Activated T-cell treated with anti-CD3 and anti-CD28 coated beads, Interleukin-2, amount 50 U/mL, for 4 hours (primary cell): ENCODE measurements around the gene DOK7. TPM values are rescaled to one million over a fixed set of nuclear protein-coding genes. Genes with fewer than 3 reads are reported as not detected.

ENCODE experiments used
- ATAC-seq, 2 donors: fragments of 200-7000 bp; cut with Tn5 transposase; one replicate each; pipeline ENCODE4 v1.10.0; 2021
- DNase-seq: peaks from one replicate; pipeline ENCODE4 v3.0.0-alpha.2; 2020
- H3K27me3 Mint-ChIP-seq: one replicate; pipeline ENCODE4 v1.8.0; 2021; ENCODE audit warnings: low read depth, mixed read lengths
- H3K36me3 Mint-ChIP-seq: one replicate; pipeline ENCODE4 v1.8.0; 2022; ENCODE audit warnings: mixed read lengths; ENCODE audit not compliant: insufficient read depth
- H3K4me1 Mint-ChIP-seq: one replicate; pipeline ENCODE4 v1.8.0; 2021; ENCODE audit warnings: low read depth, mixed read lengths
- H3K4me3 Mint-ChIP-seq: one replicate; pipeline ENCODE4 v1.8.0; 2021; ENCODE audit warnings: mild to moderate bottlenecking, moderate library complexity, mixed read lengths
- H3K9me3 Mint-ChIP-seq: one replicate; pipeline ENCODE4 v1.8.0; 2021; ENCODE audit warnings: mixed read lengths
- total RNA-seq, 3 donors: library from RNA; stranded (reverse); gene quantifications; one replicate each; pipeline ENCODE4 v1.2.1, GENCODE V29; 2021

Gene DOK7
- total RNA-seq, 3 donors from 2014 or later = not detected

DNA sequence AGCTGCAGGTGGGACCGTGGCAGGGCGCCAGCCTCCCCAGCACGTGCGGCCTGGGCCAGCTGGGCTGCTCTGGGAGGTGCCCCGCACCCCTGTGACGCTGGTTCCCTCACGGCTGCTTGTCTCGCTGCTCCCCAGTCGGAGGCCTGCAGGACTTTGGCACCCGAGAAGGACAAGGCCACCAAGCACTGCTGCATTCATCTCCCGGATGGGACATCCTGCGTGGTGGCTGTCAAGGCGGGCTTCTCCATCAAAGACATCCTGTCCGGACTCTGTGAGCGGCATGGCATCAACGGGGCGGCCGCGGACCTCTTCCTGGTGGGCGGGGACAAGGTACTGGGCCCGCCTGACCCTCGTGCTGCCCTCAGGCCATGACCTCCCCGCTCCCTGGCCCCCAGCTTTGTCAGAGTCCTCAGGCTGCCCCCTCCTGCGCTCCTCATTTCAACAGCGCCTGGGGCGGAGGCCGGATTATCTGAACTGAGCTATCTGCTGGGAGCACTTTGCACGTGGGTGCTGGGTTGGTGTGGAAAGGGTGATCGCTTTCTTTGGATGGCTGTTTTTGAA, 40.8 kb upstream of the DOK7 start:
- Mint-ChIP-seq H3K36me3 (no peaks in the 10 kb centered on the region), H3K9me3 (no peaks in the 10 kb centered on the region), H3K4me1 (no peaks in the 10 kb centered on the region), H3K4me3 (no peak overlapping the region), H3K27me3 (no peaks in the 10 kb centered on the region)
- DNase-seq (no peak), ATAC-seq (no peak)

DNA sequence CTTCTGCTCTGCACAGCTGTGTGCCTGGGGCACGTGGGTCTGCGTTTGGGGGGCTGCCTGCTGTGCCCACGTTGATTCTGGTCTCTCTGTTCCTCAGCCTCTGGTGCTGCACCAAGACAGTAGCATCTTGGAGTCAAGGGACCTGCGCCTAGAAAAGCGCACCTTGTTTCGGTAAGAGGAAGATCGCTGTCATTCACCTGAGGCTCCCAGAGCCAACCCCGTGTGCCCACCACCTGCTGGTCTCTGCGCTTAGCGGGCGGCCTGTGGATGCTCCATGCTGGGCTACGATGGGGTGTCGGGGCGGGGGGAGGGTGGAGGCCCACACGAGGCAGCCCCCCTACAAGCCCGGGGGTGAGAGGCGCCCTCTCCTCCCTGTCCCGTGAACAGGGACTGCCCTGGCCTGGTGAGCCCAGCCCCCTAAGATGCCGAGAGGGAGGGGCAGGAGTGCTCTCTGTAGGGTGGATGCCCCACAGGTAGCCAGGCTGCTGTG, 40.3 kb upstream of the DOK7 start:
- H3K27me3 Mint-ChIP-seq = no peaks in the 10 kb centered on the region

DNA sequence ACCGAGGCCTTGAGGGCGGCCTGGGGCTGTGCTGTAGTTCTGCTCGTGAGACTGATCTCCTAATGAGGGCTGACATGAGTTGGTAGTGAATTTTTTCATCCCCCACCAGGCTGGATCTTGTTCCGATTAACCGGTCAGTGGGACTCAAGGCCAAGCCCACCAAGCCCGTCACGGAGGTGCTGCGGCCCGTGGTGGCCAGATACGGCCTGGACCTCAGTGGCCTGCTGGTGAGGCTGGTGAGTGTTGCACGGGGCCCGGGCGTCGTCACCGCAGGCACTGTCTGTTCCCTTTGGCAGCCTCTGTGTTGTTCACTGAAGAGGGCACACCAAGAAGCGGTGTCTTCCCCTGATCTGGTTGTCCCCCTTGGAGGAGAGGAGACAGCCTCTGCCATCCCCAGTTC, 39.7 kb upstream of the DOK7 start:
- Mint-ChIP-seq H3K27me3 (no peaks in the 10 kb centered on the region), H3K36me3 (no peaks in the 10 kb centered on the region), H3K4me3 (no peak overlapping the region), H3K4me1 (no peaks in the 10 kb centered on the region), H3K9me3 (no peaks in the 10 kb centered on the region)
- DNase-seq (no peak), ATAC-seq (no peak)

More for the DNA sequence above, 40.3 kb upstream of the DOK7 start:
- no peak overlapping the region for H3K4me3 Mint-ChIP-seq
- DNase-seq (no peak), ATAC-seq (no peak)
- no peaks in the 10 kb centered on the region for H3K9me3 Mint-ChIP-seq
- H3K4me1 Mint-ChIP-seq = no peaks in the 10 kb centered on the region
- H3K36me3 Mint-ChIP-seq = no peaks in the 10 kb centered on the region

DNA sequence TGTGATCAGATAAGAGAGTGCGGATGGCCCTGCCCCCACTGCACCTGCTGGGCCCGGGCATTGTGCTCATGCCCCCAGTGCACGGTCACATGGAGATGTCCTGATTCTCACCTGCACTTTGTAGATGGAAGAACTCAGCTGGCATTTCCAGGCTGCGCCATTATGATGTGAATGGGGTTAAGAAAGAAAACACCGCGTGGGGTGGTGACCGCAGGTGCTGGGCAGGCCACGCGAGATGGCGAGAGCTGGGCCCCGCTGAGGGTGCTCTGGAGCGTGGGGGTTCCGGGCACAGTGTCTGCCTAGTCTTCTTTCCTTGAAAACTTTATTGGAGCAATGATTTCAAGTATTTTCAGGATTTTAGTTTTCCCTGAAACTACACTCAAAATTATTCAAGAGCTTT, 39.2 kb upstream of the DOK7 start:
- no peaks in the 10 kb centered on the region for H3K36me3 Mint-ChIP-seq
- no peaks in the 10 kb centered on the region for H3K27me3 Mint-ChIP-seq
- ATAC-seq = no peak
- H3K9me3 Mint-ChIP-seq = no peaks in the 10 kb centered on the region
- no peak for DNase-seq
- H3K4me3 Mint-ChIP-seq = no peak overlapping the region
- H3K4me1 Mint-ChIP-seq = no peaks in the 10 kb centered on the region

DNA sequence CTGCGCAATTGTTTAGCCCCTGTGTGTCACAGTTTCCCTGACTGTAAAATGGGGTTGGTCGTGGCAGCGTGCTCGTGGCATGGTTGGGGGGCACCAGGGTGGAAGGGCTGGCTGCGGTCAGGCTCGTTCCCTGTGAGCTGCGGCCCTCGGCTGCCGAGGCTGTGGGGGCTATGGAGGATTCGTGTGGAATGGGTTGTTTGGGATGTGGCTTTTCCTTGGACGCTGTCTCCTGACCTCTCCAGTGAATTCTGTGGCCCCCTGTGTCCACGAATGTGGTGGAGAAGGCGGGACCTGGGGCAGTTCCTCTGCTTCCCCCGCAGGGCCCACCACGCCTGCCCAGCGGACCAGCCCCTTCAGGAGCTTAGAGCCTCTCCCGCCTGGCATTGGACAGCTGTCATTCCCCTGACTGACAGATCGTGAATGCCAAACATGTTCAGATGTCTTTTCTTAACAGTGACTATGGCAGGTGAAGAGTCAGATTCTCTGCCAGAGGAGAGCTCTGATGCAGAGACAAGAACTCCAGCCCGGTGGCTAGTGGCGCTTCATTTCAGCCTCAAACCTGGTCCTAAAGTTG, 38.5 kb upstream of the DOK7 start:
- no peak for DNase-seq
- Mint-ChIP-seq H3K4me3 (no peak overlapping the region), H3K27me3 (no peaks in the 10 kb centered on the region), H3K4me1 (no peaks in the 10 kb centered on the region), H3K9me3 (no peaks in the 10 kb centered on the region), H3K36me3 (no peaks in the 10 kb centered on the region)
- ATAC-seq = no peak

DNA sequence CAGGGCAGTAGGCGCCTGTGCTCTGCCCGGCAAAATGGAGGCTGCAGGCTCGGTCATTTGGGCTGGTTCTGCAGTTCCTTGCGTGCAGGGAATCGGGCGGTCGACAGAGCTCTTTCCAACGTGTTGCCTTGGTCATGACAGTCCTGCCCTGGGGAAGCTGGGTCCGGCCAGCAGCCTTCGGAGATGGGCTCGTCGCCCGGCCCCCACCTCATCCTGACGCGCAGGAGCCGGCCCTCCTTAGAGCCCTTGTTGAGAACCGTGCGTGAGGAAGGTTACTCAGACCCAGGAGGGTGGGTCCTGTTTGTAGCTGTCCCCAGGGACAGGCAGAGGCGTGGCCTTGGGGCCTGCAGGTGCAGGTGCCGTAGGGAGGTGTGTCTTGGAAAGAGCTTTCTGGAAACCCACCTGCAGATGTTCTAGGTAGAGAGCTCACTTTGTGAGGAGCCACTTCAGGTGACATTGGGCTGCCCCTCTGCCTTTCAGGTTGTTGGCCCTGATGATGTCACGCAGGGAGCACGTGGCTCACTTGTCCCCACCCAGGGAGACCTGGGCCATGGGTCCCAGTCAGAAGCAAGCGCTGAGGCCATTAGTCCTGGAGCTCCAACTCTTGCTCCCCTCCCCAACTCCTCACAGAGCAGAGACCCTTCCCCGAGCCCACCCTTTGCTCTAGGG, 36.5 kb upstream of the DOK7 start:
- Mint-ChIP-seq H3K9me3 (no peaks in the 10 kb centered on the region), H3K36me3 (no peaks in the 10 kb centered on the region), H3K4me3 (no peak overlapping the region), H3K4me1 (no peaks in the 10 kb centered on the region), H3K27me3 (no peaks in the 10 kb centered on the region)
- ATAC-seq (no peak), DNase-seq (no peak)

DNA sequence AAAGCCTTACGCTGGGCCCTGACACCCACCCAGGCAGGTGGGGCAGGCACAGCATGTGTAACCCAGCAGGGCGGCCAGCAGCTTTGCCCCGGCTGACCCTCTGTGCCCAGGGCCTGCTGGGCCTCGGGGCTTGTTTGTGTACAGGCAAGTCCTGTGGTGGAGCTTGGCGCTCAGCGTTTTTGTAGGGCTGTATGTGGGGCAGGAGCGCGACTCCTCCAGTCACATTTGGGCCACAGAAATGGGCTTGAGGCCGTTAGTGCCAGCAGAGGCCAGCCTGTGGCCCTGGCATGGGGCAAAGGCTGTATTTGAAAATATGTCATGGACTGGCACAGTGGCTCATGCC, 36.0 kb upstream of the DOK7 start:
- ATAC-seq (no peak), DNase-seq (no peak)
- no peaks in the 10 kb centered on the region for H3K9me3 Mint-ChIP-seq
- H3K36me3 Mint-ChIP-seq = no peaks in the 10 kb centered on the region
- no peaks in the 10 kb centered on the region for H3K4me1 Mint-ChIP-seq
- no peak overlapping the region for H3K4me3 Mint-ChIP-seq
- no peaks in the 10 kb centered on the region for H3K27me3 Mint-ChIP-seq

DNA sequence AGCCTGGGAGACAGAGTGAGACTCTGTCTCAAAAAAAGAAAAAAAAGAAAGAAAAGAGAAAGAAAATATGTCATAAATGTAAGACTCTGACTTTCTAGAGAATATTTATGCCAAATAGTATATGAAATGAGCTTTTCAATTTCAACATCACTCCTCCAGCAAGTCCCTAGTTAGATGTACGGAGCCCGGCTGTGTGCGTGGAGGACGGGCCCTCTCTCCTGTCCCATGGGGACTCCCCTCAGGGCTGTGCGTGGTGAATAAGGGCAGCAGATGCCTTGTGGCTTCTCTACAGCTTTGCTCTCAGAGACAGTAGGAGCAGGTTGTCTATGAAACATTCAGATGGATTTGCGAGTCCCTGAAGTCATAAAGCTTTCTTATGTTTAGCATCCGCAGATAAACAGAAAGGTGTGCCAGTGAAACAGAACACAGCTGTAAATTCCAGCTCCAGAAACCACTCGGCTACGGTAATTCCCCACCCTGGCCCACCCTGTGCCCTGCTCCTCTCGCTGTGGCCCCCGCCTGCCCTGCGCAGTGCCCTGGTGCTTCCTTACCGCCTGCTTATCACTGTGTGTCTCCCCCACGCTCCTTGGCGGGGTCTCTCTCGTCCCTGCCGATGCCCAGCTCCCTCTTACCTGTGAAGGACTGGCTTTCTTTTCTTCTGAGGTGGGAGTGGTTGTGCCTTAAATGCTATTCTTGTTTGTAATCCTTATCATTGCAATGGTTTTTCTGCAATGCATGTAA, 35.2 kb upstream of the DOK7 start:
- DNase-seq = no peak
- H3K4me3 Mint-ChIP-seq = no peak overlapping the region
- H3K27me3 Mint-ChIP-seq = no peaks in the 10 kb centered on the region
- H3K9me3 Mint-ChIP-seq = no peaks in the 10 kb centered on the region
- no peaks in the 10 kb centered on the region for H3K36me3 Mint-ChIP-seq
- no peak for ATAC-seq
- H3K4me1 Mint-ChIP-seq = no peaks in the 10 kb centered on the region

DNA sequence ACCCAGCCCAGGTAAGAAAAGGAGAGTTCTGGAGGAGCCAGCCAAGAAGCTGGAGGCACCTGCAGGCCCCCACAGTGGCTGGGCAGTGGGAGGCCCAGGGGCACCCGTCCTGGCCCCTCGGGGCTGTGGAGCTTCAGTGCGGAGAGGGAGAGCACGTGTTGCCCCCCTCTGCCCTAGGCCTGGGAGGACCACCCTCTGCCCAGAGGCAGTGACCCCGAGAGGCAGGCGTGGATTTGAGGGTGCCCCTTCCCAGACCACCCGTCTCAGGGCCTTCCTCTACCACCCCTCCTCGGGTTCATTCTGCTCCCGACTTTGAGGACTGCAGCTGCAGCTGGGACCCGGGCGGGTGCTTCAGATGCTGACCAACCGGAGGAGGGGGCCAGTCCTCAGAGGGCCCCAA, 33.5 kb upstream of the DOK7 start:
- H3K9me3 Mint-ChIP-seq = no peaks in the 10 kb centered on the region
- no peak for ATAC-seq

DNA sequence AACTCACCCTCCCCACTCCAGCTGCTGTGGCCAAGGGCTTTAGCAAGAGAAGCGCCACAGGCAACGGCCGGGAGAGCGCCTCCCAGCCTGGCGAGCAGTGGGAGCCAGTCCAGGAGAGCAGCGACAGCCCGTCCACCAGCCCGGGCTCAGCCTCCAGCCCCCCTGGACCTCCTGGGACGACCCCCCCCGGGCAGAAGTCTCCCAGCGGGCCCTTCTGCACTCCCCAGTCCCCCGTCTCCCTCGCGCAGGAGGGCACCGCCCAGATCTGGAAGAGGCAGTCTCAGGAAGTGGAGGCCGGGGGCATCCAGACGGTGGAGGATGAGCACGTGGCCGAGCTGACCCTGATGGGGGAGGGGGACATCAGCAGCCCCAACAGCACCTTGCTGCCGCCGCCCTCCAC, 32.6 kb upstream of the DOK7 start:
- no peaks in the 10 kb centered on the region for H3K4me1 Mint-ChIP-seq
- no peaks in the 10 kb centered on the region for H3K9me3 Mint-ChIP-seq
- H3K36me3 Mint-ChIP-seq = no peaks in the 10 kb centered on the region
- H3K4me3 Mint-ChIP-seq = no peak overlapping the region
- DNase-seq = no peak
- H3K27me3 Mint-ChIP-seq = no peaks in the 10 kb centered on the region
- no peak for ATAC-seq

More for the DNA sequence above, 33.5 kb upstream of the DOK7 start:
- Mint-ChIP-seq H3K27me3 (no peaks in the 10 kb centered on the region), H3K4me1 (no peaks in the 10 kb centered on the region), H3K36me3 (no peaks in the 10 kb centered on the region), H3K4me3 (no peak overlapping the region)
- DNase-seq = no peak

DNA sequence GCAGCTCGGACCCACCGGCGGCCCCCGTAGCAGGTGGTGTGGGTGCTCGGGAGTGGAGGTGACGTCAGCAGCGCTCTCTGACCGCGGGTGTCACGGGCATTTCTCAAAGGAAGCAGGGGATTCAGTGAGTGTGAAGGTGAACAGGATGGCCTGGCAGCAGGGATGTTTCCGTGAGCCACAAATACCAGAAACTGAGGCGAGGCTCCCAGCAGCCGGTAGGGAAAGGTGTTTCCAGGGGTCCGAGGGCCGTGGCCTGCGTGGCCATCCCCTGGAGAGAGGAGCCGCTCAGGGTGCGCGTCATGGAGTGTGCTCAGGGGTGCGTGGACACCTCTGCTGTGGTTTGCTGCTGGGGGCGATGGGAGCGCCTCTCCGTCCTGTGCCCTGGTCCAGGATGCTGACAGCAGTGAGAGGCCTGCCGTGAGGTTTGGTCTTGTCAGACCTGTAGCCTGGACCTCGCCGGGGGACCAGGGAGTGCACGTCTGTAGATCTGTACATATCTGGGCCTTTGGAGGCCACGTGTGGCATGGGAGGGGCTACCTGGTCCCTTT, 31.6 kb upstream of the DOK7 start:
- Mint-ChIP-seq H3K27me3 (no peaks in the 10 kb centered on the region), H3K9me3 (no peaks in the 10 kb centered on the region), H3K36me3 (no peaks in the 10 kb centered on the region), H3K4me1 (no peaks in the 10 kb centered on the region), H3K4me3 (no peak overlapping the region)
- no peak for ATAC-seq
- DNase-seq = no peak

DNA sequence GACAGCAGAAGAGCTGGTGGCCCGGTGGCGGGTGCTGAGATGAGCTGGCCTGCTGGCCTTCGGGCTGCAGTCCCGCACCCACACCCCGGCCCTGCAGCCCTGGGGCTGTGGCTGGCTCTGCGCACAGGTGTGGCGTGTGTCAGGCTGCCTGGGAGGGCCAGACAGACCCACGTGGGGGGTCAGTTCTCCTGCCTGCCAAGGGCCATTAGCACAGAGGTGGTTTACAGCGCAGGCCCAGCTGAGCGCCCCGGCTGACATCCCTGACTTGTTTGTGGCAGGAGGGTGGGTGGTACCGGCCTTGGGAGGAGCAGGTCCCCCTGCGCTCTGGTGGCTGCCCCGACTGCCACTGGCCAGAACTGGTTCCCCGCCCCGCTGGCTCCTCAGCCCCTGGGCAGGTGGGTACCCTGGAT, 30.7 kb upstream of the DOK7 start:
- H3K9me3 Mint-ChIP-seq = no peaks in the 10 kb centered on the region
- ATAC-seq (no peak), DNase-seq (no peak)
- no peaks in the 10 kb centered on the region for H3K4me1 Mint-ChIP-seq
- H3K4me3 Mint-ChIP-seq = no peak overlapping the region
- H3K36me3 Mint-ChIP-seq = no peaks in the 10 kb centered on the region
- no peaks in the 10 kb centered on the region for H3K27me3 Mint-ChIP-seq

DNA sequence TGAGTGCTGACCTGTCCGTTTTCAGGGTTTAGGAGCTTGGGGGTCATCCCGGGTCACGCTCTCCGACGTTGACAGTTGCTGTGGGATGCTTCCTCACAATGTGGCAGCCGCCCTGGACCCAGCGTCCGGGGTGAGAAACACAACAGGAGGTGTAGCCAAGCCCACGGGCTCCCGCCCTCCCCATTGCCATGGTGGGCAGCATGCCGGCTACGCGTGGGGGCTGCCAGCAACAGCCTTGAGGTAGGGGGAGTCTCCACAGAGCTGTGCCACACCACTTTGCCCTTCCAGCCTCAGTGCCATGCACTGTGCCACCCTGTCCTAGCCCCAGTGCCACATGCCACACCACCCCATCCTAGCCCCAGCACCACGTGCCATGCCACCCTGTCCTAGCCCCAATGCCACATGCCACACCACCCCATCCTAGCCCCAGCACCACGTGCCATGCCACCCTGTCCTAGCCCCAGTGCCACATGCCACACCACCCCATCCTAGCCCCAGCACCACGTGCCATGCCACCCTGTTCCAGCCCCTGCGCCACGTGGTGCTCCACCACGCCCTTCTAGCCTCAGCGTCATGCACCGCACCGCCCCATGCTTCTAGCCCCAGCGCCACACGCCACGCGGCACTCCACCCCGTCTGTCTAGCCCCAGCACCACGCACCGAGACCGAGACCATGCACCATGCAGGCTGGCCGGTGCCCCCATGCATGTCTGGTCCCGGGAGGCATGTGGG, 29.8 kb upstream of the DOK7 start:
- H3K27me3 Mint-ChIP-seq = no peaks in the 10 kb centered on the region
- H3K4me3 Mint-ChIP-seq = no peak overlapping the region
- DNase-seq (no peak), ATAC-seq (no peak)
- no peaks in the 10 kb centered on the region for H3K4me1 Mint-ChIP-seq
- no peaks in the 10 kb centered on the region for H3K36me3 Mint-ChIP-seq
- H3K9me3 Mint-ChIP-seq = no peaks in the 10 kb centered on the region
